ENCODE data around the gene GATAD2A. TPM values are rescaled to one million over a fixed set of nuclear protein-coding genes. Genes with fewer than 3 reads are reported as not detected.

GATAD2A gene
- polyA plus RNA-seq, 1 donor (not counting 4 experiments of a cell fraction or from before 2014, with no cell fraction given) = 28.4 TPM

- Histone ChIP-seq H3K36me3 (ENCODE audit: control insufficient read depth in 2 of 2, extremely low read depth in 1 of 2, insufficient read depth in 2 of 2, low read length in 2 of 2) (peaks cover 0 to 4% of the 10 kb centered on the region in 2 experiments), H3K27me3 (ENCODE audit: control insufficient read depth, extremely low read depth, insufficient read depth, low read length) (no peaks in the 10 kb centered on the region), H3K4me2 (ENCODE audit: control insufficient read depth, extremely low read depth, insufficient read depth, low read depth, low read length) (no peak overlapping the region), H3K27ac (ENCODE audit: control insufficient read depth, insufficient read depth, low read length) (no peak overlapping the region), H3K9ac (ENCODE audit: control insufficient read depth, extremely low read depth, insufficient read depth, low read length) (no peak overlapping the region), H3K9me3 (ENCODE audit: control insufficient read depth, low read depth, low read length) (no peaks in the 10 kb centered on the region), H2AFZ (ENCODE audit: control insufficient read depth, low read length) (no peak overlapping the region), H3K9me1 (ENCODE audit: control insufficient read depth, extremely low read depth, insufficient read depth, low read length) (peaks cover 4% of the 10 kb centered on the region), H4K20me1 (ENCODE audit: control insufficient read depth, extremely low read depth, insufficient read depth, low read length) (peaks cover 44% of the 10 kb centered on the region), H3K79me2 (ENCODE audit: control insufficient read depth, insufficient read depth, low read length) (peaks cover 98% of the 10 kb centered on the region), H3K4me3 (ENCODE audit: control insufficient read depth in 2 of 3, extremely low read depth in 1 of 3, insufficient read depth in 2 of 3, low read depth in 1 of 3, low read length in 3 of 3) (no peak overlapping the region), H3K4me1 (ENCODE audit: control insufficient read depth, extremely low read depth, insufficient read depth, low read length) (no peaks in the 10 kb centered on the region)
- FAIRE-seq (no peak), DNase-seq (ENCODE audit: low read depth, low spot score) (no peak)
- dilution Hi-C loops (cut with MboI; ENCODE audit: extremely low pct_ligation_motif_present, low sequenced_read_pairs) = no loop called here
- TF ChIP-seq CTCF (optimal IDR thresholded peaks at IDR 0.05 in 1 of 3, IDR thresholded peaks at IDR 0.05 in 1 of 3, conservative IDR thresholded peaks at IDR 0.05 in 1 of 3; ENCODE audit: extremely low read depth in 1 of 3, insufficient read depth in 2 of 3, low read length in 3 of 3) (no peak), EZH2 (IDR thresholded peaks at IDR 0.05; ENCODE audit: low read length) (no peak)
These were observed 13.2 kb downstream of the GATAD2A start for GRCh38 chr19:19418555-19419260.

- DNase-seq (ENCODE audit: low read depth, low spot score) = no peak
- dilution Hi-C loops (cut with MboI; ENCODE audit: extremely low pct_ligation_motif_present, low sequenced_read_pairs) = no loop called here
- H3K4me1 ChIP-seq (ENCODE audit: control insufficient read depth, extremely low read depth, insufficient read depth, low read length) = no peaks in the 10 kb centered on the region
- no peak overlapping the region for H3K27ac ChIP-seq (ENCODE audit: control insufficient read depth, insufficient read depth, low read length)
- peaks cover 98% of the 10 kb centered on the region for H3K79me2 ChIP-seq (ENCODE audit: control insufficient read depth, insufficient read depth, low read length)
- peaks cover 50% of the 10 kb centered on the region for H4K20me1 ChIP-seq (ENCODE audit: control insufficient read depth, extremely low read depth, insufficient read depth, low read length)
- no peaks in the 10 kb centered on the region for H3K9me3 ChIP-seq (ENCODE audit: control insufficient read depth, low read depth, low read length)
- no peak overlapping the region for H3K4me2 ChIP-seq (ENCODE audit: control insufficient read depth, extremely low read depth, insufficient read depth, low read depth, low read length)
- no peak overlapping the region for H3K9ac ChIP-seq (ENCODE audit: control insufficient read depth, extremely low read depth, insufficient read depth, low read length)
- no peak overlapping the region for H3K4me3 ChIP-seq (ENCODE audit: control insufficient read depth in 2 of 3, extremely low read depth in 1 of 3, insufficient read depth in 2 of 3, low read depth in 1 of 3, low read length in 3 of 3)
- no peak for FAIRE-seq
- TF ChIP-seq EZH2 (IDR thresholded peaks at IDR 0.05; ENCODE audit: low read length) = no peak
- TF ChIP-seq CTCF (optimal IDR thresholded peaks at IDR 0.05 in 1 of 3, IDR thresholded peaks at IDR 0.05 in 1 of 3, conservative IDR thresholded peaks at IDR 0.05 in 1 of 3; ENCODE audit: extremely low read depth in 1 of 3, insufficient read depth in 2 of 3, low read length in 3 of 3) = no peak
- peaks cover 4% of the 10 kb centered on the region for H3K9me1 ChIP-seq (ENCODE audit: control insufficient read depth, extremely low read depth, insufficient read depth, low read length)
- no peaks in the 10 kb centered on the region for H3K27me3 ChIP-seq (ENCODE audit: control insufficient read depth, extremely low read depth, insufficient read depth, low read length)
- H3K36me3 ChIP-seq (ENCODE audit: control insufficient read depth in 2 of 2, extremely low read depth in 1 of 2, insufficient read depth in 2 of 2, low read length in 2 of 2) = peaks cover 0 to 4% of the 10 kb centered on the region in 2 experiments
- H2AFZ ChIP-seq (ENCODE audit: control insufficient read depth, low read length) = no peak overlapping the region
These were observed 15.3 kb downstream of the GATAD2A start for GRCh38 chr19:19420570-19421298.
